ENCODE measurements around the gene CEP128.
A peak's percentile ranks its signal among the peaks of the same experiment; 100 is the strongest.

GRCh38 chr14:80987235-80988032, 45.9 kb upstream of the CEP128 start:
- TF ChIP-seq CTCF (conservative IDR thresholded peaks at IDR 0.05; ENCODE audit: low read depth, low read length), result peak; percentile 93
- no peak for TF ChIP-seq EZH2 (IDR thresholded peaks at IDR 0.05; ENCODE audit: borderline replicate concordance, low read depth, low read length, poor library complexity, severe bottlenecking)

Data from A673 (cell line).